AG09319 (cell line): ENCODE results near the gene GPR52.
A peak's percentile ranks its signal among the peaks of the same experiment; 100 is the strongest.

ENCODE experiments used
- DNase-seq: peaks from one replicate; pipeline ENCODE4 v3.0.0-alpha.2; 2010; ENCODE audit warnings: low read depth; ENCODE audit errors: extremely low read depth
- TF ChIP-seq, protein P1 (sequence below): IDR thresholded peaks from 2 replicates; pipeline ENCODE4 v1.5.1; 2011; ENCODE audit warnings: low read depth, mild to moderate bottlenecking, inconsistent platforms, low read length, moderate library complexity

The GPR52 gene

DNA sequence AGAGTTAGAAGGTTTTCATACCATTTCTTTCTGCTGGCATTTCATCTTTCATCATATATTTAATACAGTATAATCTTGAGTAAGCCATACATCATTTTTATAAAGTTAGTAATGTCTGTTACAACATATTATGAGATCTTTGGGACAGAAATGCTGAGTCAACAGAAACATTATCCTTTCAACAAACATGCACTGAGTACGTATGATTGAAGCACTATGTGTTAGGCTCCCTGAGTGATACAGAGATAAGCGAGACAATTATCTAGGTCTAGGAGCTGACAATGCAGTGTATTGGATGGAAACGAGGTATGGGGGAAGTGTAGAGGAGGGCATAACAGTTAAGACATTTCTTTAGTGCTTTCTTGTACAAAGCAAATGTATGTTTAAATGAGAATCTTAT is 19.7 kb upstream of the GPR52 start:
- TF ChIP-seq, protein P1, sequence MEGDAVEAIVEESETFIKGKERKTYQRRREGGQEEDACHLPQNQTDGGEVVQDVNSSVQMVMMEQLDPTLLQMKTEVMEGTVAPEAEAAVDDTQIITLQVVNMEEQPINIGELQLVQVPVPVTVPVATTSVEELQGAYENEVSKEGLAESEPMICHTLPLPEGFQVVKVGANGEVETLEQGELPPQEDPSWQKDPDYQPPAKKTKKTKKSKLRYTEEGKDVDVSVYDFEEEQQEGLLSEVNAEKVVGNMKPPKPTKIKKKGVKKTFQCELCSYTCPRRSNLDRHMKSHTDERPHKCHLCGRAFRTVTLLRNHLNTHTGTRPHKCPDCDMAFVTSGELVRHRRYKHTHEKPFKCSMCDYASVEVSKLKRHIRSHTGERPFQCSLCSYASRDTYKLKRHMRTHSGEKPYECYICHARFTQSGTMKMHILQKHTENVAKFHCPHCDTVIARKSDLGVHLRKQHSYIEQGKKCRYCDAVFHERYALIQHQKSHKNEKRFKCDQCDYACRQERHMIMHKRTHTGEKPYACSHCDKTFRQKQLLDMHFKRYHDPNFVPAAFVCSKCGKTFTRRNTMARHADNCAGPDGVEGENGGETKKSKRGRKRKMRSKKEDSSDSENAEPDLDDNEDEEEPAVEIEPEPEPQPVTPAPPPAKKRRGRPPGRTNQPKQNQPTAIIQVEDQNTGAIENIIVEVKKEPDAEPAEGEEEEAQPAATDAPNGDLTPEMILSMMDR: no peak
- no peak for DNase-seq

DNA sequence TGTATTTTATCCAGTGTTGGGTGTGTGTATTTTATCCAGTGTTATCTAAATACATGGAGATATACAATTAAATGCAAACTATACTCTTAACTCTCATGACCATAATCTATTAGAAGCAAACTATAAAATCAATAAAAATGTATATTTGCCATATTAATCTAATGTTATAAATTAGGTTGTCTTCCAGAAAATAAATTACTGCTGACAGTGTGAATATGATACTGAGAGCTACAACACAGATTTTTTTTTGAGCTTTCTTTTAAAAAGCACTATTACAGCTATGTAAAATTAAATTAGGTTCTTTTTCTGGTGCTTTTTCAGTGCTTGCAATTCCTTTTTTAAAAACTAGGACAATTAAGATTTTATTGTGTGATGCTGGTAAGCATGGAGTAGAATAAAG is 19.0 kb upstream of the GPR52 start:
- TF ChIP-seq, protein P1: no peak
- DNase-seq: no peak

DNA sequence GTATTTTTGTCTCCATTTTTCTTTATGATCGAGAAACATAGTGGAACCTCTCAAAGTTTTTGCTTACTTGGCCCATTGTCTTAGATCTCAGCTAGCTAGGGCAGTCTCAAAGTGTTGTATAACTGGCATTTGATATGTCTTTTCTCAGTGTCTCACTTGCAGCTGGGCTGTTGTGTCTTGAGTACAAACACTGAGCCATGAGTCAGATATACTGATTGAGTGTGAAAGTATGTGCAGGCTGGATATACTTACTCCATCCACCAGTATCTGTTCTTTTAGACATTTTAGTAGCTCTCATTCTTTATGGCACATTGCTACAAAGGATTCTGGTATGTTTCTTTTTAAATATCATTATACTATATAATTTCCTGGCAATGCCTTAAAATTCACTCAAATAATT is 14.3 kb upstream of the GPR52 start:
- DNase-seq: peak; percentile 1
- TF ChIP-seq, protein P1: no peak

DNA sequence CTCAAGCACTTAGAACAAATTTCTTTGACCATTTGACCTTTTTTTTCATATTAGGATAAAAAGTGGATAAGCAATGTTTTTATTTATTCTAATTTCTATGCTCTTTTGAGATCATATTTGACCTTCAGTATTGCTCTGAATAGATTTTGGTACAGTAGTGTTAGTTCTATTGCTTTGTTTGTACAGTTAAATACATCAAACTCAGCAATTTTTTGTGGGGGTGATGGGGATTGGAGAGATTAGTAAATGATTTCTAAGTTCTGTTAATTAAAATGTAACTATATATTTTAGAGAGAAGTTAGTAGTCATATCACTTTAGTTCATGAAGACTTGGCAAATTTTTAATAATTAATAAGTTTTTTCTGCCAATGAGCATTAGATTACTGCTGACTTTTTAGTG is 2.4 kb upstream of the GPR52 start:
- TF ChIP-seq, protein P1: no peak
- DNase-seq: no peak

DNA sequence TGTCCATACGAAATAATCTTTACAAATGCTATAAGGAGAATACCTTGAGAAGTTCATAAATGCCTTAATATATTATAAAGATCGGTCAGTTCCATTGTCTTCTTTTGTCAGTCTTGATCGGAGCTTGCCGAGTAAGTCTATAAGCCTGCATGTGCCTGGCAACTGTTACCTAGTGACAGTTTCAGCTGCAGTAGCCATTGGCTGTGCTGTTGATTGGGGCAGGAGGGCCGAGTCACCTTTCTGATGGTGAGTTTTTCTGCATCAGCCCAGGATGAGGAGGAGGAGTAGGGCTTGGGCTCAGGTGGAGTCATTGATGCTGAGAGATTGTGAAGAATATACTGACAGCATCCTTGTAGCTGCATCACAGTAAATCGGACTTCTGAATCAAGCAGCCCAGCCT is 1.9 kb upstream of the GPR52 start:
- TF ChIP-seq, protein P1: no peak
- no peak for DNase-seq

DNA sequence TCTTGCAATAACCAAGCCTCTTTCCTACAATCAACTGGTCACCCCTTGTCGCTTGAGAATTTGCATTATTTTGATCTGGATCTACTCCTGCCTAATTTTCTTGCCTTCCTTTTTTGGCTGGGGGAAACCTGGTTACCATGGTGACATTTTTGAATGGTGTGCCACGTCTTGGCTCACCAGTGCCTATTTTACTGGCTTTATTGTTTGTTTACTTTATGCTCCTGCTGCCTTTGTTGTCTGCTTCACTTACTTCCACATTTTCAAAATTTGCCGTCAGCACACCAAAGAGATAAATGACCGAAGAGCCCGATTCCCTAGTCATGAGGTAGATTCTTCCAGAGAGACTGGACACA is 743 bp downstream of the GPR52 start:
- TF ChIP-seq, protein P1: no peak
- DNase-seq: no peak

DNA sequence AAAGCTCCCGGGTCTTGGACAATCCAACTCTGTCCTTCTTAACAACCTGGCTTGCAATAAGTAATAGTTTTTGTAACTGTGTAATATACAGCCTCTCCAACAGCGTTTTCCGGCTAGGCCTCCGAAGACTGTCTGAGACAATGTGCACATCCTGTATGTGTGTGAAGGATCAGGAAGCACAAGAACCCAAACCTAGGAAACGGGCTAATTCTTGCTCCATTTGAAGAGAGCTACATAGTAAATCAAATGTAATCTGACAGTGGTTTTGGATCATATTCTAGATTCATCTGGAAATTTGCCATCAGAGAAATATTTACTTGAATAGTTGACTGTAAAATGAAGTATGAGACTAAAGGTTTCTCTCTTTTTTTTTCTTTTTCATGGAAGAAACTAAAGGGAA is 1.2 kb downstream of the GPR52 start:
- DNase-seq: no peak
- TF ChIP-seq, protein P1: no peak
